NCI-H82 treated with DMSO at 0.1 percent for 48 hours (cell line): ENCODE measurements around the gene AMD1.

Experiments used
- DNase-seq: peaks from one replicate; lab custom pipeline; 2025; ENCODE audit not compliant: unreplicated experiment; lab: John Stamatoyannopoulos, UW

The AMD1 gene

DNA sequence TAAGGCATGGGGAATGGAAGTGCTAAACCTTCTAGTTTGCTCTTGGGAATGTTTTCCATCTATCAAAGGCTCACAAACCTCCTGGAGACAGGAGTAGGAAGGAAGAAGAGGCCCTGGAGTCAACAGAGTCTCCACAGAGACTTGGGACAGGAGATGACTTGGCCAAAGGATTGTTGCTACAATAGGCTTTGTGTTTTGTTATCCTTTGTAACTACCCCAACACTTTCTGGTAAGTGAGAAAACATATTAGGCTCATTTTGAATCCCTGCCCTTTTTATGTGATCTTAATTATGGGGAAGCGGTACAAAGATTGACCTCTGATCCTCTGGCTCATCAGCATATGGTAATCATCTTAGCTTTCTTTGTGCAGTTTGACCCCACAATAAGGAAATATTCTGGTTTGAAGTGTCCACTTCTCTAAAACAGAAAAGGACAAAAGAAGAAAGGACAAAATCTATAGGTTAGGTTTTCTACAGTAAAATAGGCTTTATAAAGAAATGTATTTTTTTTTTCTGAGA lies 59.9 kb downstream of the AMD1 start:
- no peak for DNase-seq

GRCh38 chr6:110935171-110935570 lies 60.6 kb downstream of the AMD1 start:
- no peak for DNase-seq

GRCh38 chr6:110938171-110938570 lies 63.6 kb downstream of the AMD1 start:
- no peak for DNase-seq

DNA sequence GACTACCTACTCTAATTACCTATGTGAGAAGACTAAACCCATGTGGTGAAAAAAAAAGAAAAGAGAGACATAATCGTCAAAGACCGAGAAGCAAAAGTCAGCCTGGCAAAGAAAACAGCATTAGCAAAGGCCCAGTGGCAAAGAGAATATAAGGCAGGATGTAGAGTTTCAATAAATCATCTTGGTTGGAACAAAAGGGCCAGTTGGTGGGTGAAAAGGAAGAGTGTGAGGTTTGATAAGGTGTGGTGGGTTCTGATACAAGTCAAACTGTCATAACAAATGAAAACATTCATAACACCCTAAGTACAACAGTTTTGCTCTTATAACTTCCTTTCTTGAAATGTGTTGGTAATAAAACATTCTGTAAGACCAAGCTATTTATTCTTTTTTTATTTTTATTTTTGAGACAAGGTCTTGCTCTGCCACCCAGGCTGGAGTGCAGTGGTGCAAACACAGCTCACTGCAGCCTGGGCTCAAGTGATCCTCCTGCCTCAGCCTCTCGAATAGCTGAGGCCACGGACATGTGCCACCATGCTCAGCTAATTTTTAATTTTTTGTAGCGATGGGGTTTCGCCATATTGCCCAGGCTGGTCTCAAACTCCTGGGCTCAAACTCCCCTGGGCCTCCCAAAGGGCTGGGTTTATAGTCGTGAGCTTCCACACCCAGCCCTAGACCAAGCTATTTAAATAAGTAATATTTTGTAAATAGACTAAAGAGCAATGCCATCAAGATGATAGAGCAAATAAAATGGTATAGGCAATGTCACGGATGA lies 65.0 kb downstream of the AMD1 start:
- no peak for DNase-seq

DNA sequence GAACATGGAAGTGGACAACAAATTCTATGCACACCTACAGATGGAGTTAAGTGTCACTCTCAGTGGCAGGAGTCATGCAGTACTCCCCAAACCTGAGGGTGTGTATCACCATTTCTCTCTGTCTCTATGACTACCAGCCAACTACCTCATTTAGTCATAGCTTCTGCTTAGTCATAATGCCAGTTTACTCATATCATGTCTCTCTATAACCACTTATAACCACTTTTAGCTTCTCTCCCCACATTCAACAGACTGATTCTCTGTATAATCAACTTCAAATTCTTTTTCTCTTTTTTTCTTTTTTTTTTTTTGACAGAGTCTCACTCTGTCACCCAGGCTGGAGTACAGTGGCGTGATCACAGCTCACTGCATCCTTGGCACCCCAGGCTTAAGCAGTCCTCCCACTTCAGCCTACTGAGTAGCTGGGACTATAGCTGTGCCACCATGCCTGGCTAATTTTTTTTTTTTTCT lies 70.1 kb downstream of the AMD1 start:
- no peak for DNase-seq
